Right hindlimb (tissue), 1 donor: ENCODE results near the gene MYOT.
"Not testable (repeated sequence)": the region's sequence is repeated elsewhere in the genome, so short reads cannot be mapped to it uniquely, and the experiment has no call there.

Source experiments
- DNase-seq: peaks from one replicate; pipeline ENCODE4 v3.0.0-alpha.2; 2018

The MYOT gene

GRCh38 chr5:137856916-137857862 is 10.5 kb upstream of the MYOT start:
- no peak for DNase-seq

- DNase-seq = no peak
Observed at GRCh38 chr5:137858223-137858916, 9.3 kb upstream of the MYOT start.

- no peak for DNase-seq
Observed at GRCh38 chr5:137858954-137859353, 8.7 kb upstream of the MYOT start.

- no peak for DNase-seq
Observed at GRCh38 chr5:137862251-137862650, 5.4 kb upstream of the MYOT start.

GRCh38 chr5:137863653-137864052 is 4.0 kb upstream of the MYOT start:
- DNase-seq = not testable (repeated sequence)

GRCh38 chr5:137866541-137867388 is 895 bp upstream of the MYOT start:
- DNase-seq = no peak

- DNase-seq = no peak
Observed at GRCh38 chr5:137870647-137871339, 3.1 kb downstream of the MYOT start.

GRCh38 chr5:137871571-137871970 is 3.9 kb downstream of the MYOT start:
- no peak for DNase-seq

- DNase-seq = no peak
Observed at GRCh38 chr5:137872466-137872865, 4.8 kb downstream of the MYOT start.

- DNase-seq = no peak
Observed at GRCh38 chr5:137876101-137876500, 8.4 kb downstream of the MYOT start.

GRCh38 chr5:137880313-137880712 is 12.7 kb downstream of the MYOT start:
- DNase-seq = no peak

- DNase-seq = no peak
Observed at GRCh38 chr5:137887831-137888230, 20.2 kb downstream of the MYOT start.

- no peak for DNase-seq
Observed at GRCh38 chr5:137888466-137888862, 20.8 kb downstream of the MYOT start.

GRCh38 chr5:137888863-137889759 is 21.5 kb downstream of the MYOT start, which contains the start of gene PKD2L2:
Gene PKD2L2 (plus strand): TSS chr5:137889457. CDS start chr5:137889492, 35 bp downstream.
- peak; percentile 91 for DNase-seq

- DNase-seq = no peak
Observed at GRCh38 chr5:137890845-137891244, 23.2 kb downstream of the MYOT start.

GRCh38 chr5:137891849-137892248 is 24.2 kb downstream of the MYOT start:
- no peak for DNase-seq

GRCh38 chr5:137894586-137894985 is 26.9 kb downstream of the MYOT start:
- no peak for DNase-seq

GRCh38 chr5:137896560-137896959 is 28.9 kb downstream of the MYOT start:
- DNase-seq = no peak

GRCh38 chr5:137899493-137899892 is 31.8 kb downstream of the MYOT start:
- DNase-seq = no peak

- no peak for DNase-seq
Observed at GRCh38 chr5:137901011-137901817, 33.6 kb downstream of the MYOT start.
